Measurements from ENCODE around the gene CPVL. TPM values are rescaled to one million over a fixed set of nuclear protein-coding genes. Genes with fewer than 3 reads are reported as not detected.

The CPVL gene
- total RNA-seq, 1 experiment from 2014 or later: 26.9 TPM

GRCh38 chr7:28958980-28959347, 187.4 kb downstream of the CPVL start:
- Mint-ChIP-seq H3K36me3 (ENCODE audit: insufficient read depth in 1 of 3, low read depth in 3 of 3) (peaks cover 0 to 6% (median 2%) of the 10 kb centered on the region in 3 experiments; a peak in 4 of 7 replicates), H3K27me3 (ENCODE audit: low read depth) (peaks cover 63% of the 10 kb centered on the region), H3K27ac (peak overlapping the region in 1 of 3 experiments; percentile 11; a peak in 1 of 7 replicates), H3K9me3 (peaks cover 0 to 7% of the 10 kb centered on the region in 2 experiments; a peak in 1 of 5 replicates), H3K4me1 (peaks cover 35 to 39% of the 10 kb centered on the region in 2 experiments), H3K4me3 (peak overlapping the region; percentile 66 to 82)
- Histone ChIP-seq H2AK5ac (ENCODE audit: insufficient read length, low read length) (no peak overlapping the region), H4K20me1 (ENCODE audit: control insufficient read depth, insufficient read depth, insufficient read length) (no peaks in the 10 kb centered on the region), H3K56ac (ENCODE audit: insufficient read length, low read depth, low read length) (no peak overlapping the region), H3K27ac (ENCODE audit: insufficient read length, low read depth, low read length) (no peak overlapping the region), H3K23me2 (ENCODE audit: insufficient read length, low read depth, low read length, poor library complexity, severe bottlenecking) (peaks cover 35% of the 10 kb centered on the region), H4K5ac (ENCODE audit: insufficient read length, low read depth, low read length) (no peak overlapping the region), H2BK120ac (ENCODE audit: low read depth, low read length, poor library complexity, severe bottlenecking) (no peak overlapping the region), H3K14ac (ENCODE audit: insufficient read depth, low read length) (no peak overlapping the region; the same call in 1 of the 2 replicates), H3K79me2 (ENCODE audit: insufficient read depth, low read length) (no peaks in the 10 kb centered on the region), H3K18ac (ENCODE audit: insufficient read length, low read depth, low read length) (no peak overlapping the region), H3K4me2 (ENCODE audit: insufficient read depth, insufficient read length, low read length) (peak overlapping the region; percentile 53), H2AFZ (ENCODE audit: low read length) (no peak overlapping the region), H2BK5ac (ENCODE audit: insufficient read length, low read length) (no peak overlapping the region), H4K8ac (replicated peaks; ENCODE audit: insufficient read length, low read depth, low read length) (no peak overlapping the region), H3K79me1 (ENCODE audit: insufficient read depth, low read depth, low read length, poor library complexity, severe bottlenecking) (no peaks in the 10 kb centered on the region), H4K91ac (ENCODE audit: insufficient read length, low read depth, low read length) (no peak overlapping the region), H2BK20ac (ENCODE audit: low read depth, low read length, poor library complexity, severe bottlenecking) (no peak overlapping the region), H3K4me1 (ENCODE audit: insufficient read depth, low read length) (peaks cover 10% of the 10 kb centered on the region; the same call in 1 of the 2 replicates), H3K9ac (ENCODE audit: extremely low read depth, insufficient read length, low read length) (no peak overlapping the region), H2BK12ac (ENCODE audit: insufficient read length, low read depth, low read length) (no peak overlapping the region), H3K4ac (ENCODE audit: low read depth, low read length) (no peak overlapping the region), H3K27me3 (ENCODE audit: insufficient read depth, low read length) (peaks cover 11% of the 10 kb centered on the region; the same call in 1 of the 2 replicates), H3K23ac (ENCODE audit: insufficient read length, low read depth, low read length) (no peak overlapping the region), H3T11ph (ENCODE audit: low read length) (no peak overlapping the region), H3K9me3 (ENCODE audit: control insufficient read depth, low read depth, low read length) (no peaks in the 10 kb centered on the region), H2BK15ac (ENCODE audit: low read depth, low read length) (no peak overlapping the region)
- no peak for TF ChIP-seq CTCF (conservative IDR thresholded peaks at IDR 0.05)
- DNase-seq: no peak
- no CpG with 5 or more reads among the region's 6 CpGs for WGBS (ENCODE audit: extremely low coverage, insufficient read length, low lambda C conversion rate)

Data from H9 (cell line).